CD4-positive, alpha-beta T cell (primary cell): ENCODE measurements around the gene KDELR1. TPM values are rescaled to one million over a fixed set of nuclear protein-coding genes. Genes with fewer than 3 reads are reported as not detected.

Source experiments
- ATAC-seq: fragments of 200-7000 bp; cut with Tn5 transposase; one replicate; pipeline ENCODE4 v1.10.0; 2022; ENCODE audit warnings: mild to moderate bottlenecking; ENCODE audit not compliant: poor library complexity
- CTCF ChIA-PET: fragments of 350-600 bp; sonication (Branson Sonifier 250); formaldehyde crosslinking; loops from one replicate; lab custom pipeline; 2021; ENCODE audit warnings: antibody characterized with exemption, inconsistent platforms; lab: Charles Lee
- POLR2A ChIA-PET: fragments of 350-600 bp; sonication (Branson Sonifier 250); formaldehyde crosslinking; loops from one replicate; lab custom pipeline; 2021; ENCODE audit warnings: antibody characterized with exemption, inconsistent platforms; lab: Charles Lee
- DNase-seq, 14 experiments: peaks; one replicate each; pipeline ENCODE4 v3.0.0-alpha.2; 2013 to 2020; ENCODE audit warnings: mixed read lengths in 2 of 14
- H3K27ac ChIP-seq, 2 donors: one replicate each; pipeline versions ENCODE4 v1.5.1 to v1.7.0; 2013; ENCODE audit warnings: low read length in 2 of 2, low read depth in 1 of 2, mild to moderate bottlenecking in 1 of 2
- H3K27me3 ChIP-seq, 2 experiments: 1 replicate in 1 of 2; 2 replicates in 1 of 2; pipeline versions ENCODE4 v1.6.1 to v1.7.0; 2013; ENCODE audit warnings: low read length in 2 of 2, control low read depth in 1 of 2, mild to moderate bottlenecking in 1 of 2, moderate library complexity in 1 of 2; ENCODE audit not compliant: insufficient read depth in 2 of 2, control insufficient read depth in 1 of 2
- H3K36me3 ChIP-seq: one replicate; pipeline ENCODE4 v1.6.1; 2013; ENCODE audit warnings: low read length, control low read depth; ENCODE audit not compliant: insufficient read depth
- H3K4me1 ChIP-seq: one replicate; pipeline ENCODE4 v1.6.1; 2013; ENCODE audit warnings: low read length, control low read depth; ENCODE audit not compliant: insufficient read depth
- H3K4me3 ChIP-seq: one replicate; pipeline ENCODE4 v1.5.1; 2013; ENCODE audit warnings: mild to moderate bottlenecking, low read length, moderate library complexity
- H3K9me3 ChIP-seq, 2 experiments: 1 replicate in 1 of 2; 2 replicates in 1 of 2; pipeline versions ENCODE4 v1.6.1 to v1.7.0; 2013; ENCODE audit warnings: low read length in 2 of 2, mild to moderate bottlenecking in 2 of 2, control low read depth in 1 of 2, moderate library complexity in 1 of 2; ENCODE audit not compliant: control insufficient read depth in 1 of 2, insufficient read depth in 1 of 2
- H3K27ac Mint-ChIP-seq: one replicate; pipeline ENCODE4 v1.8.0; 2020; ENCODE audit warnings: mixed read lengths
- H3K27me3 Mint-ChIP-seq: one replicate; pipeline ENCODE4 v1.8.0; 2021; ENCODE audit warnings: mixed read lengths
- H3K36me3 Mint-ChIP-seq: one replicate; pipeline ENCODE4 v1.8.0; 2021; ENCODE audit warnings: low read depth, mixed read lengths
- H3K4me1 Mint-ChIP-seq: one replicate; pipeline ENCODE4 v1.8.0; 2021; ENCODE audit warnings: low read depth, mixed read lengths
- H3K4me3 Mint-ChIP-seq: one replicate; pipeline ENCODE4 v1.8.0; 2020; ENCODE audit warnings: mild to moderate bottlenecking, mixed read lengths
- H3K9me3 Mint-ChIP-seq: one replicate; pipeline ENCODE4 v1.8.0; 2020; ENCODE audit warnings: mixed read lengths
- intact Hi-C, 2 experiments: fragments of 100-400 bp; cut with DNase I in 1 of 2; cut with micrococcal nuclease in 1 of 2; formaldehyde crosslinking; loops; one replicate each; pipeline versions ENCODE4 v1.15.1 to v1.9.0; 2023 to 2025; cut with DNase I, micrococcal nuclease
- total RNA-seq, 174 experiments: library from RNA in 2 of 174; stranded (reverse) in 2 of 174; gene quantifications; one replicate each; pipeline ENCODE4 v1.2.3 and lab custom pipeline; 2021 to 2026
- TF ChIP-seq, protein P1 (sequence below): fragments of 200-600 bp; IDR thresholded peaks from one replicate; pipeline ENCODE4 v1.8.0; 2022; ENCODE audit warnings: antibody characterized with exemption, mild to moderate bottlenecking

Gene KDELR1
- total RNA-seq, 2 experiments from 2014 or later, result 32.2 to 39.6 TPM

DNA sequence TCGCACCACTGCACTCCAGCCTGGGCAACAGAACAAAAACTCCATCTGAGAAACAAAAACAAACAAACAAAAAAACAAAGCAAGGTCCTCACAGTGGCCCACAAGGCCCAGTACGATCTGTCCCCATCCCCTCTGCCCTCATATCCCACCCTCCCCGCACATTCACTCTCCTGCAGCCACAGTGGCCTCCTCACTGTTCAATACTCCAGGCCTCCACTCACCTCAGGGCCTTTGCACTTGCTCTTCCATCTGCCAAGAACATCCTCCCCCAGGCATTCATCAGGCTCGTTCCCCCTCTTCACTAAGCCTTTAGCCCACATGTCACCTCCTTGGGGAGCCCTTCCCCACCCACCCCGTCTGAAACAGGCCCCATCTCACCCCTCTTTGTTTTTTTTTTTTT is 32.2 kb downstream of the KDELR1 start:
- H3K36me3 Mint-ChIP-seq, result peaks cover 5% of the 10 kb centered on the region
- Histone ChIP-seq H3K27ac (no peak overlapping the region), H3K4me3 (no peak overlapping the region), H3K4me1 (peaks cover 13% of the 10 kb centered on the region), H3K9me3 (no peaks in the 10 kb centered on the region), H3K27me3 (no peaks in the 10 kb centered on the region), H3K36me3 (no peaks in the 10 kb centered on the region)
- peaks cover 12% of the 10 kb centered on the region for H3K4me1 Mint-ChIP-seq
- intact Hi-C loops, result no loop called here
- DNase-seq (no peak), ATAC-seq (no peak)
- no peak overlapping the region for H3K27ac Mint-ChIP-seq
- no peaks in the 10 kb centered on the region for H3K9me3 Mint-ChIP-seq
- no peaks in the 10 kb centered on the region for H3K27me3 Mint-ChIP-seq
- CTCF ChIA-PET, result no interaction called here
- no peak overlapping the region for H3K4me3 Mint-ChIP-seq
- TF ChIP-seq, protein P1, sequence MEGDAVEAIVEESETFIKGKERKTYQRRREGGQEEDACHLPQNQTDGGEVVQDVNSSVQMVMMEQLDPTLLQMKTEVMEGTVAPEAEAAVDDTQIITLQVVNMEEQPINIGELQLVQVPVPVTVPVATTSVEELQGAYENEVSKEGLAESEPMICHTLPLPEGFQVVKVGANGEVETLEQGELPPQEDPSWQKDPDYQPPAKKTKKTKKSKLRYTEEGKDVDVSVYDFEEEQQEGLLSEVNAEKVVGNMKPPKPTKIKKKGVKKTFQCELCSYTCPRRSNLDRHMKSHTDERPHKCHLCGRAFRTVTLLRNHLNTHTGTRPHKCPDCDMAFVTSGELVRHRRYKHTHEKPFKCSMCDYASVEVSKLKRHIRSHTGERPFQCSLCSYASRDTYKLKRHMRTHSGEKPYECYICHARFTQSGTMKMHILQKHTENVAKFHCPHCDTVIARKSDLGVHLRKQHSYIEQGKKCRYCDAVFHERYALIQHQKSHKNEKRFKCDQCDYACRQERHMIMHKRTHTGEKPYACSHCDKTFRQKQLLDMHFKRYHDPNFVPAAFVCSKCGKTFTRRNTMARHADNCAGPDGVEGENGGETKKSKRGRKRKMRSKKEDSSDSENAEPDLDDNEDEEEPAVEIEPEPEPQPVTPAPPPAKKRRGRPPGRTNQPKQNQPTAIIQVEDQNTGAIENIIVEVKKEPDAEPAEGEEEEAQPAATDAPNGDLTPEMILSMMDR, result no peak
- POLR2A ChIA-PET, result no interaction called here

- peaks cover 6% of the 10 kb centered on the region for H3K4me1 Mint-ChIP-seq
- H3K36me3 Mint-ChIP-seq, result peaks cover 5% of the 10 kb centered on the region
- no peak overlapping the region for H3K27ac Mint-ChIP-seq
- no peaks in the 10 kb centered on the region for H3K27me3 Mint-ChIP-seq
- no peaks in the 10 kb centered on the region for H3K9me3 ChIP-seq
- peaks cover 5% of the 10 kb centered on the region for H3K4me1 ChIP-seq
- no peaks in the 10 kb centered on the region for H3K36me3 ChIP-seq
- CTCF ChIA-PET, result no interaction called here
- TF ChIP-seq, protein P1, result no peak
- intact Hi-C loops, result no loop called here
- H3K27ac ChIP-seq, result no peak overlapping the region
- ATAC-seq (no peak), DNase-seq (no peak)
- H3K4me3 ChIP-seq, result no peak overlapping the region
- POLR2A ChIA-PET, result no interaction called here
- H3K9me3 Mint-ChIP-seq, result no peaks in the 10 kb centered on the region
- no peak overlapping the region for H3K4me3 Mint-ChIP-seq
- no peaks in the 10 kb centered on the region for H3K27me3 ChIP-seq
Measured at GRCh38 chr19:48355365-48355954, 35.9 kb downstream of the KDELR1 start.

DNA sequence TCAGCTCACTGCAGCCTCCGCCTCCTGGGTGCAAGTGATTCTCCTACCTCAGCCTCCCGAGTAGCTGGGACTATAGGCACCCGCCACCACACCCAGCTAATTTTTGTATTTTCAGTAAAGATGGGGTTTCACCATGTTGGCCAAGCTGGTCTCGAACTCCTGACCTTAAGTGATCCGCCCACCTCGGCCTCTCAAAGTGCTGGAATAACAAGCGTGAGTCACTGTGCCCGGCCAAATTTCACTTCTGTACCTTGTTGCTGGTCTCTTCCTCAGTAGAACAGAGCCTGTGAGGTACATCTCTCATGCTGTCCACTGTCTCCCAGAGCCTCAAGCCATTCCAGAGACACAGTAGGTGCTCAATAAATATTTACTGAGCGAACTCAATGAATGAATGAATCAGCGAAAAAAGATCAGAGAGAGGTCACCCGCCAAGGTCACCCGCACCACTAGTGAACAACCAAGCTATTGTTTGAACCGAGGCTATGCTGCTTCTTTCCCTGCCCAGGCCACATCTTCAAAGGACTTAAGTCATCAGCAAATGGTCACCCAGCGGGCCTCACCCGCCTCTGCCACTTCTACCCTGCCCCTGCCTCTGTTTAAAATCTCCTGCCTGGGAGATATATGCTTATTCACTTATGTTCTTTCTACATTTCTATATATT is 36.9 kb downstream of the KDELR1 start:
- Mint-ChIP-seq H3K27ac (no peak overlapping the region), H3K36me3 (peaks cover 5% of the 10 kb centered on the region), H3K4me1 (peaks cover 6% of the 10 kb centered on the region), H3K4me3 (no peak overlapping the region), H3K9me3 (no peaks in the 10 kb centered on the region), H3K27me3 (no peaks in the 10 kb centered on the region)
- H3K9me3 ChIP-seq, result no peaks in the 10 kb centered on the region
- no peaks in the 10 kb centered on the region for H3K36me3 ChIP-seq
- DNase-seq (no peak), ATAC-seq (no peak)
- H3K27ac ChIP-seq, result no peak overlapping the region
- CTCF ChIA-PET, result no interaction called here
- H3K4me1 ChIP-seq, result peaks cover 5% of the 10 kb centered on the region
- intact Hi-C loops, result loop anchor here in 1 of 2 experiments (5.0 kb wide), 1 partner anchor 37 kb away; no protein-coding TSS in a partner anchor
- POLR2A ChIA-PET, result no interaction called here
- H3K27me3 ChIP-seq, result no peaks in the 10 kb centered on the region
- TF ChIP-seq, protein P1, result no peak
- no peak overlapping the region for H3K4me3 ChIP-seq
